BLaER1 treated with 17β-estradiol and CSF1 and Interleukin-3, amounts not matched to agents 10 nM and 100 nM (cell line): ENCODE results near the gene MAML3.

Experiments used
- H3K27ac ChIP-seq, 11 experiments: shearing (Covaris generic); formaldehyde crosslinking; 2 replicates each; pipeline ENCODE4 v1.8.1; 2022
- H3K27me3 ChIP-seq, 11 experiments: shearing (Covaris generic); formaldehyde crosslinking; 2 replicates each; pipeline ENCODE4 v1.8.1; 2022
- H3K36me3 ChIP-seq, 11 experiments: shearing (Covaris generic); formaldehyde crosslinking; 2 replicates each; pipeline ENCODE4 v1.8.1; 2022
- H3K4me1 ChIP-seq, 10 experiments: shearing (Covaris generic); formaldehyde crosslinking; 2 replicates each; pipeline ENCODE4 v1.8.1; 2022
- H3K4me2 ChIP-seq, 11 experiments: shearing (Covaris generic); formaldehyde crosslinking; 2 replicates each; pipeline ENCODE4 v1.8.1; 2022
- H3K4me3 ChIP-seq, 10 experiments: shearing (Covaris generic); formaldehyde crosslinking; 2 replicates each; pipeline ENCODE4 v1.8.1; 2022
- H3K9ac ChIP-seq, 11 experiments: shearing (Covaris generic); formaldehyde crosslinking; 2 replicates each; pipeline ENCODE4 v1.8.1; 2022
- H3K9me3 ChIP-seq, 11 experiments: shearing (Covaris generic); formaldehyde crosslinking; replicated peaks in 1 of 11; 2 replicates each; pipeline ENCODE4 v1.8.1; 2022
- H4K20me1 ChIP-seq, 11 experiments: shearing (Covaris generic); formaldehyde crosslinking; 2 replicates each; pipeline ENCODE4 v1.8.1; 2022
- Cebpa-rat ChIP-seq, 11 experiments: shearing (Covaris generic); IDR thresholded peaks; 2 replicates each; pipeline ENCODE4 v1.8.1; 2022

The MAML3 gene

GRCh38 chr4:139676913-139677585, 476.9 kb downstream of the MAML3 start:
- Histone ChIP-seq H3K27me3 (no peaks in the 10 kb centered on the region), H4K20me1 (0 out of 22 replicates have a peak, but pooled peaks cover 0 to 4% (median 0%) of the 10 kb centered on the region in 11 experiments), H3K27ac (no peak overlapping the region), H3K36me3 (peaks cover 0 to 13% (median 4%) of the 10 kb centered on the region in 11 experiments; a peak in 5 of 22 replicates), H3K4me2 (no peak overlapping the region), H3K9me3 (peaks cover 0 to 6% (median 0%) of the 10 kb centered on the region in 11 experiments; a peak in 2 of 22 replicates), H3K4me3 (no peak overlapping the region), H3K9ac (no peak overlapping the region), H3K4me1 (peaks cover 0 to 34% (median 16%) of the 10 kb centered on the region in 10 experiments; a peak in 16 of 20 replicates)
- TF ChIP-seq Cebpa-rat (IDR thresholded peaks at IDR 0.05) = no peak

- Histone ChIP-seq H3K4me1 (peaks cover 0 to 34% (median 16%) of the 10 kb centered on the region in 10 experiments; a peak in 16 of 20 replicates), H3K36me3 (peaks cover 0 to 13% (median 4%) of the 10 kb centered on the region in 11 experiments; a peak in 5 of 22 replicates), H3K27me3 (no peaks in the 10 kb centered on the region), H3K4me2 (no peak overlapping the region), H3K9ac (no peak overlapping the region), H3K27ac (no peak overlapping the region), H3K4me3 (no peak overlapping the region), H4K20me1 (0 out of 22 replicates have a peak, but pooled peaks cover 0 to 4% (median 0%) of the 10 kb centered on the region in 11 experiments), H3K9me3 (peaks cover 0 to 6% (median 0%) of the 10 kb centered on the region in 11 experiments; a peak in 2 of 22 replicates)
- no peak for TF ChIP-seq Cebpa-rat (IDR thresholded peaks at IDR 0.05)
Observed at GRCh38 chr4:139676365-139676764, 477.6 kb downstream of the MAML3 start.

- Histone ChIP-seq H3K9ac (no peak overlapping the region), H3K4me1 (peaks cover 0 to 34% (median 16%) of the 10 kb centered on the region in 10 experiments; a peak in 16 of 20 replicates), H3K4me3 (no peak overlapping the region), H4K20me1 (0 out of 22 replicates have a peak, but pooled peaks cover 0 to 4% (median 0%) of the 10 kb centered on the region in 11 experiments), H3K4me2 (peak overlapping the region in 9 of 11 experiments; percentile 5 to 84 (median 49); a peak in 16 of 22 replicates), H3K27ac (peak overlapping the region in 3 of 11 experiments; percentile 21 to 30 (median 24); a peak in 3 of 22 replicates), H3K27me3 (no peaks in the 10 kb centered on the region), H3K36me3 (peaks cover 0 to 13% (median 4%) of the 10 kb centered on the region in 11 experiments; a peak in 5 of 22 replicates), H3K9me3 (peaks cover 0 to 6% (median 0%) of the 10 kb centered on the region in 11 experiments; a peak in 2 of 22 replicates)
- TF ChIP-seq Cebpa-rat (IDR thresholded peaks at IDR 0.05) = peak in 5 of 11 experiments; percentile 21 to 40 (median 29); a peak in 3 of 22 replicates
Observed at GRCh38 chr4:139675651-139676050, 478.3 kb downstream of the MAML3 start.

- H3K27ac ChIP-seq = peak overlapping the region in 5 of 11 experiments; percentile 20 to 61 (median 38); a peak in 8 of 22 replicates
- 0 out of 22 replicates have a peak, but pooled peaks cover 0 to 4% (median 0%) of the 10 kb centered on the region in 11 experiments for H4K20me1 ChIP-seq
- peaks cover 0 to 28% (median 16%) of the 10 kb centered on the region in 10 experiments; a peak in 16 of 20 replicates for H3K4me1 ChIP-seq
- no peaks in the 10 kb centered on the region for H3K27me3 ChIP-seq
- TF ChIP-seq Cebpa-rat (IDR thresholded peaks at IDR 0.05) = no peak
- peak overlapping the region in 9 of 11 experiments; percentile 5 to 84 (median 60); a peak in 16 of 22 replicates for H3K4me2 ChIP-seq
- peaks cover 0 to 6% (median 0%) of the 10 kb centered on the region in 11 experiments; a peak in 2 of 22 replicates for H3K9me3 ChIP-seq
- H3K4me3 ChIP-seq = no peak overlapping the region
- peaks cover 0 to 13% (median 4%) of the 10 kb centered on the region in 11 experiments; a peak in 5 of 22 replicates for H3K36me3 ChIP-seq
- H3K9ac ChIP-seq = no peak overlapping the region
Observed at GRCh38 chr4:139674875-139675550, 479.0 kb downstream of the MAML3 start.

GRCh38 chr4:139672732-139673131, 481.3 kb downstream of the MAML3 start:
- H3K36me3 ChIP-seq = no peaks in the 10 kb centered on the region
- no peaks in the 10 kb centered on the region for H3K27me3 ChIP-seq
- no peak overlapping the region for H3K9ac ChIP-seq
- 0 out of 22 replicates have a peak, but pooled peaks cover 0 to 4% (median 0%) of the 10 kb centered on the region in 11 experiments for H4K20me1 ChIP-seq
- peaks cover 0 to 28% (median 16%) of the 10 kb centered on the region in 10 experiments; a peak in 16 of 20 replicates for H3K4me1 ChIP-seq
- H3K27ac ChIP-seq = no peak overlapping the region
- H3K4me2 ChIP-seq = no peak overlapping the region
- H3K9me3 ChIP-seq = 0 out of 22 replicates have a peak, but pooled peaks cover 0 to 4% (median 0%) of the 10 kb centered on the region in 11 experiments
- TF ChIP-seq Cebpa-rat (IDR thresholded peaks at IDR 0.05) = no peak
- no peak overlapping the region for H3K4me3 ChIP-seq

- H3K4me1 ChIP-seq = peaks cover 0 to 28% (median 16%) of the 10 kb centered on the region in 10 experiments; a peak in 16 of 20 replicates
- H3K4me3 ChIP-seq = no peak overlapping the region
- no peak overlapping the region for H3K9ac ChIP-seq
- H3K27me3 ChIP-seq = no peaks in the 10 kb centered on the region
- no peak overlapping the region for H3K4me2 ChIP-seq
- 0 out of 22 replicates have a peak, but pooled peaks cover 0 to 4% (median 0%) of the 10 kb centered on the region in 11 experiments for H4K20me1 ChIP-seq
- 0 out of 22 replicates have a peak, but pooled peaks cover 0 to 4% (median 0%) of the 10 kb centered on the region in 11 experiments for H3K9me3 ChIP-seq
- no peak overlapping the region for H3K27ac ChIP-seq
- no peak for TF ChIP-seq Cebpa-rat (IDR thresholded peaks at IDR 0.05)
- H3K36me3 ChIP-seq = no peaks in the 10 kb centered on the region
Observed at GRCh38 chr4:139672215-139672614, 481.8 kb downstream of the MAML3 start.

- no peak for TF ChIP-seq Cebpa-rat (IDR thresholded peaks at IDR 0.05)
- H3K4me2 ChIP-seq = no peak overlapping the region
- H3K9me3 ChIP-seq = 0 out of 22 replicates have a peak, but pooled peaks cover 0 to 4% (median 0%) of the 10 kb centered on the region in 11 experiments
- no peak overlapping the region for H3K9ac ChIP-seq
- H3K4me1 ChIP-seq = peaks cover 12 to 32% (median 21%) of the 10 kb centered on the region in 10 experiments
- H3K27me3 ChIP-seq = peaks cover 0 to 8% (median 5%) of the 10 kb centered on the region in 11 experiments; a peak in 10 of 22 replicates
- no peak overlapping the region for H3K4me3 ChIP-seq
- 0 out of 22 replicates have a peak, but pooled peaks cover 0 to 4% (median 0%) of the 10 kb centered on the region in 11 experiments for H4K20me1 ChIP-seq
- H3K27ac ChIP-seq = no peak overlapping the region
- H3K36me3 ChIP-seq = no peaks in the 10 kb centered on the region
Observed at GRCh38 chr4:139670775-139671174, 483.2 kb downstream of the MAML3 start.

- Histone ChIP-seq H4K20me1 (0 out of 22 replicates have a peak, but pooled peaks cover 0 to 3% (median 0%) of the 10 kb centered on the region in 11 experiments), H3K9me3 (0 out of 22 replicates have a peak, but pooled peaks cover 0 to 4% (median 0%) of the 10 kb centered on the region in 11 experiments), H3K36me3 (no peaks in the 10 kb centered on the region), H3K27ac (no peak overlapping the region), H3K4me3 (no peak overlapping the region), H3K27me3 (peaks cover 0 to 17% (median 13%) of the 10 kb centered on the region in 11 experiments; a peak in 10 of 22 replicates), H3K4me2 (no peak overlapping the region), H3K9ac (no peak overlapping the region), H3K4me1 (peaks cover 15 to 32% (median 19%) of the 10 kb centered on the region in 10 experiments)
- TF ChIP-seq Cebpa-rat (IDR thresholded peaks at IDR 0.05) = no peak
Observed at GRCh38 chr4:139669890-139670289, 484.1 kb downstream of the MAML3 start.
